Measurements from ENCODE around the gene RBCK1. TPM values are rescaled to one million over a fixed set of nuclear protein-coding genes. Genes with fewer than 3 reads are reported as not detected.

The RBCK1 gene
- total and polyA plus RNA-seq, 2 experiments from 2014 or later = 72.3 to 129 TPM

- H3K27ac ChIP-seq = no peak overlapping the region
- DNase-seq = no peak
- no peak overlapping the region for H2AFZ ChIP-seq
- no peaks in the 10 kb centered on the region for H3K9me2 ChIP-seq (ENCODE audit: insufficient read depth)
- no peak overlapping the region for H3K4me3 ChIP-seq
- peaks cover 9% of the 10 kb centered on the region for H3F3A ChIP-seq (ENCODE audit: insufficient read depth)
- no peaks in the 10 kb centered on the region for H3K9me3 ChIP-seq (ENCODE audit: low read depth)
- no peak overlapping the region for H3K4me2 ChIP-seq (ENCODE audit: unreplicated experiment)
- no peaks in the 10 kb centered on the region for H3K27me3 ChIP-seq (replicated peaks; ENCODE audit: insufficient read depth)
- peaks cover under 1% of the 10 kb centered on the region; the same call in 1 of the 2 replicates for H3K36me3 ChIP-seq (ENCODE audit: low read depth)
- H3K79me2 ChIP-seq (ENCODE audit: insufficient read depth) = no peaks in the 10 kb centered on the region
- no peak overlapping the region for H3K9ac ChIP-seq
- in situ Hi-C loops (cut with MboI) = no loop called here
- 76 to 78% methylated on average over 6 of the region's 6 CpGs for WGBS, 2 experiments (ENCODE audit: low coverage in 1 of 2, low lambda C conversion rate in 2 of 2, missing lambda C conversion rate in 2 of 2)
- no peak for TF ChIP-seq EZH2 (IDR thresholded peaks at IDR 0.05; ENCODE audit: insufficient read depth, poor library complexity, severe bottlenecking)
- no peak for TF ChIP-seq EZH2phosphoT487 (IDR thresholded peaks at IDR 0.05; ENCODE audit: insufficient read depth, low read depth)
- peaks cover 8% of the 10 kb centered on the region; the same call in 1 of the 2 replicates for H3K4me1 ChIP-seq (ENCODE audit: insufficient read depth)
- no peaks in the 10 kb centered on the region for H4K20me1 ChIP-seq (ENCODE audit: insufficient read depth)
Observed at GRCh38 chr20:402898-403581, 5.1 kb upstream of the RBCK1 start.

DNA sequence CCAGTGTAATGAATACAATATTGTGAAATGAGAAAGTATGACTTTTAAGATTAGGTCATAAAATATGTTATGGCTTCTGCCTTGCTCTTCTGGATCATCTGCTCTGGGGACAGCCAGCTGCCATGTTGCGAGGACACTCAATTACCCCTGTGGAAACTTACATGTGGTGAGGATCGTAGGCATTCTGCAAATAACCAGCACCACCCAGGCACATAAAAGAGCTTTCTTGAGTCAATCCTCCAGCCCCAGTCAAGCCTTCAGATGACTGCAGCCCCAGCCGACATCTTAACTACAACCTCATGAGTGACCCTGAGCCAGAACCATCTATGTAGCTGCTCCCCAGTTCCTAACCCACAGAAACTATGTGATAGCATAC lies 4.5 kb upstream of the RBCK1 start:
- H3F3A ChIP-seq (ENCODE audit: insufficient read depth) = peaks cover 9% of the 10 kb centered on the region
- H3K4me2 ChIP-seq (ENCODE audit: unreplicated experiment) = no peak overlapping the region
- H3K27ac ChIP-seq = no peak overlapping the region
- H3K27me3 ChIP-seq (replicated peaks; ENCODE audit: insufficient read depth) = no peaks in the 10 kb centered on the region
- H3K79me2 ChIP-seq (ENCODE audit: insufficient read depth) = peaks cover 4% of the 10 kb centered on the region
- no peak for TF ChIP-seq EZH2phosphoT487 (IDR thresholded peaks at IDR 0.05; ENCODE audit: insufficient read depth, low read depth)
- TF ChIP-seq EZH2 (IDR thresholded peaks at IDR 0.05; ENCODE audit: insufficient read depth, poor library complexity, severe bottlenecking) = no peak
- H3K9me3 ChIP-seq (ENCODE audit: low read depth) = no peaks in the 10 kb centered on the region
- no peaks in the 10 kb centered on the region for H4K20me1 ChIP-seq (ENCODE audit: insufficient read depth)
- no peak for DNase-seq
- no peaks in the 10 kb centered on the region for H3K36me3 ChIP-seq (ENCODE audit: low read depth)
- 95 to 96% methylated on average over 3 of the region's 3 CpGs for WGBS, 2 experiments (ENCODE audit: low coverage in 1 of 2, low lambda C conversion rate in 2 of 2, missing lambda C conversion rate in 2 of 2)
- H3K4me1 ChIP-seq (ENCODE audit: insufficient read depth) = peaks cover 8% of the 10 kb centered on the region; the same call in 1 of the 2 replicates
- no peak overlapping the region for H2AFZ ChIP-seq
- in situ Hi-C loops (cut with MboI) = no loop called here
- no peaks in the 10 kb centered on the region for H3K9me2 ChIP-seq (ENCODE audit: insufficient read depth)
- H3K9ac ChIP-seq = no peak overlapping the region
- H3K4me3 ChIP-seq = no peak overlapping the region

- TF ChIP-seq EZH2phosphoT487 (IDR thresholded peaks at IDR 0.05; ENCODE audit: insufficient read depth, low read depth) = no peak
- in situ Hi-C loops (cut with MboI) = no loop called here
- no peak overlapping the region for H2AFZ ChIP-seq
Observed at GRCh38 chr20:404088-404487, 4.0 kb upstream of the RBCK1 start.

GRCh38 chr20:406200-407132 lies 1.6 kb upstream of the RBCK1 start:
- H3K9me3 ChIP-seq (ENCODE audit: low read depth) = no peaks in the 10 kb centered on the region
- H4K20me1 ChIP-seq (ENCODE audit: insufficient read depth) = no peaks in the 10 kb centered on the region
- no peak for DNase-seq
- H3K79me2 ChIP-seq (ENCODE audit: insufficient read depth) = peaks cover 33% of the 10 kb centered on the region
- in situ Hi-C loops (cut with MboI) = no loop called here
- peaks cover 16% of the 10 kb centered on the region for H3F3A ChIP-seq (ENCODE audit: insufficient read depth)
- H3K27me3 ChIP-seq (replicated peaks; ENCODE audit: insufficient read depth) = no peaks in the 10 kb centered on the region
- peak overlapping the region; percentile 76 for H3K4me2 ChIP-seq (ENCODE audit: unreplicated experiment)
- H3K4me3 ChIP-seq = peak overlapping the region; percentile 75
- TF ChIP-seq EZH2phosphoT487 (IDR thresholded peaks at IDR 0.05; ENCODE audit: insufficient read depth, low read depth) = no peak
- no peak for TF ChIP-seq EZH2 (IDR thresholded peaks at IDR 0.05; ENCODE audit: insufficient read depth, poor library complexity, severe bottlenecking)
- H3K9ac ChIP-seq = peak overlapping the region; percentile 97
- H3K9me2 ChIP-seq (ENCODE audit: insufficient read depth) = no peaks in the 10 kb centered on the region
- peak overlapping the region; percentile 65 for H3K27ac ChIP-seq
- peaks cover 20% of the 10 kb centered on the region for H3K4me1 ChIP-seq (ENCODE audit: insufficient read depth)
- peak overlapping the region; percentile 87 for H2AFZ ChIP-seq
- 0 out of 2 replicates have a peak, but pooled peaks cover 4% of the 10 kb centered on the region for H3K36me3 ChIP-seq (ENCODE audit: low read depth)
- 78% methylated on average over 9 of the region's 9 CpGs for WGBS, 2 experiments (ENCODE audit: low coverage in 1 of 2, low lambda C conversion rate in 2 of 2, missing lambda C conversion rate in 2 of 2)

More at GRCh38 chr20:404088-404487, 4.0 kb upstream of the RBCK1 start:
- Histone ChIP-seq H3K27ac (no peak overlapping the region), H3K9me2 (ENCODE audit: insufficient read depth) (no peaks in the 10 kb centered on the region), H3F3A (ENCODE audit: insufficient read depth) (peaks cover 9% of the 10 kb centered on the region), H3K4me3 (no peak overlapping the region), H3K79me2 (ENCODE audit: insufficient read depth) (peaks cover 10% of the 10 kb centered on the region), H3K36me3 (ENCODE audit: low read depth) (no peaks in the 10 kb centered on the region), H3K9ac (no peak overlapping the region), H3K9me3 (ENCODE audit: low read depth) (no peaks in the 10 kb centered on the region), H3K4me1 (ENCODE audit: insufficient read depth) (peaks cover 8% of the 10 kb centered on the region; the same call in 1 of the 2 replicates), H4K20me1 (ENCODE audit: insufficient read depth) (no peaks in the 10 kb centered on the region), H3K27me3 (replicated peaks; ENCODE audit: insufficient read depth) (no peaks in the 10 kb centered on the region), H3K4me2 (ENCODE audit: unreplicated experiment) (no peak overlapping the region)
- no peak for DNase-seq
- 94 to 96% methylated on average over 4 of the region's 4 CpGs for WGBS, 2 experiments (ENCODE audit: low coverage in 1 of 2, low lambda C conversion rate in 2 of 2, missing lambda C conversion rate in 2 of 2)

Measured in GM23248 (cell line).